GM12878 (cell line): ENCODE results near the gene RAB23.

ENCODE experiments used
- POLR2A ChIP-seq: IDR thresholded peaks from 2 replicates; pipeline ENCODE4 v1.6.1; 2011; ENCODE audit warnings: low read depth, mild to moderate bottlenecking, low read length
- ZNF207 ChIP-seq: fragments of 450-650 bp; IDR thresholded peaks from 2 replicates; pipeline ENCODE4 v1.6.1; 2014; ENCODE audit warnings: antibody characterized with exemption, mild to moderate bottlenecking, borderline replicate concordance
- ZNF274 ChIP-seq: IDR thresholded peaks from one replicate; pipeline ENCODE4 v1.8.0; 2011; ENCODE audit not compliant: insufficient read length, insufficient read depth
- TF ChIP-seq, protein P1 (sequence below), 3 experiments: IDR thresholded peaks in 2 of 3; conservative IDR thresholded peaks in 1 of 3; 2 replicates each; pipeline ENCODE4 v1.5.1; 2011; ENCODE audit warnings: low read depth in 3 of 3, low read length in 3 of 3, mild to moderate bottlenecking in 3 of 3, control low read depth in 2 of 3, moderate library complexity in 2 of 3, inconsistent platforms in 1 of 3, mixed read lengths in 1 of 3; ENCODE audit not compliant: control insufficient read depth in 2 of 3, insufficient read depth in 1 of 3; ENCODE audit errors: extremely low read depth in 1 of 3
- TF ChIP-seq, protein P2 (sequence below): IDR thresholded peaks from 2 replicates; pipeline ENCODE4 v1.6.1; 2012; ENCODE audit warnings: low read depth, low read length, improper control_type of control experiment

DNA sequence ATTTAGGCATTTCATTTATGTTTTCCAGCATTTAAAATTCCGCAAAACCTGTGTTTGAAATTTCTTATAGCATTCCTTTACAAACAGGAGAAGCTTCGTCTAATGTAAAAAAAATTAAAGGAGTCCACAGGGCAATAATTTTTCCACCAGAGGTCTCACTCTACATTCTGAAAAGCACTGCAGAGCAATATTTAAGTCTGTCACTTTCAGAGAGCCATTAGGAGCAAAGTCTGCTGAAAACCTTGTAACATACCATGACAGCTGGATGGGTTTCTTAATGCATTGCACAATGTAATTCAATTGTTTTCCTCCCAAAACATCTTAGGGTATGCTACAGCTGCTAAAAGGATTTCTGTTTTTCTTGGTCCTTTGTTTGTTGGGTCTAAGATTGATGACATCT, 32.0 kb downstream of the RAB23 start:
- TF ChIP-seq ZNF274 (no peak), POLR2A (no peak), ZNF207 (no peak)
- TF ChIP-seq, protein P1, sequence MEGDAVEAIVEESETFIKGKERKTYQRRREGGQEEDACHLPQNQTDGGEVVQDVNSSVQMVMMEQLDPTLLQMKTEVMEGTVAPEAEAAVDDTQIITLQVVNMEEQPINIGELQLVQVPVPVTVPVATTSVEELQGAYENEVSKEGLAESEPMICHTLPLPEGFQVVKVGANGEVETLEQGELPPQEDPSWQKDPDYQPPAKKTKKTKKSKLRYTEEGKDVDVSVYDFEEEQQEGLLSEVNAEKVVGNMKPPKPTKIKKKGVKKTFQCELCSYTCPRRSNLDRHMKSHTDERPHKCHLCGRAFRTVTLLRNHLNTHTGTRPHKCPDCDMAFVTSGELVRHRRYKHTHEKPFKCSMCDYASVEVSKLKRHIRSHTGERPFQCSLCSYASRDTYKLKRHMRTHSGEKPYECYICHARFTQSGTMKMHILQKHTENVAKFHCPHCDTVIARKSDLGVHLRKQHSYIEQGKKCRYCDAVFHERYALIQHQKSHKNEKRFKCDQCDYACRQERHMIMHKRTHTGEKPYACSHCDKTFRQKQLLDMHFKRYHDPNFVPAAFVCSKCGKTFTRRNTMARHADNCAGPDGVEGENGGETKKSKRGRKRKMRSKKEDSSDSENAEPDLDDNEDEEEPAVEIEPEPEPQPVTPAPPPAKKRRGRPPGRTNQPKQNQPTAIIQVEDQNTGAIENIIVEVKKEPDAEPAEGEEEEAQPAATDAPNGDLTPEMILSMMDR (IDR thresholded peaks at IDR 0.05 in 2 of 3, conservative IDR thresholded peaks at IDR 0.05 in 1 of 3; ENCODE audit: control insufficient read depth in 2 of 3, extremely low read depth in 1 of 3, insufficient read depth in 1 of 3, low read depth in 3 of 3, low read length in 3 of 3) = peak in 2 of 3 experiments; percentile 15 to 27; a peak in 2 of 6 replicates
- TF ChIP-seq, protein P2, sequence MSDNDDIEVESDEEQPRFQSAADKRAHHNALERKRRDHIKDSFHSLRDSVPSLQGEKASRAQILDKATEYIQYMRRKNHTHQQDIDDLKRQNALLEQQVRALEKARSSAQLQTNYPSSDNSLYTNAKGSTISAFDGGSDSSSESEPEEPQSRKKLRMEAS = no peak
